GM12864 (cell line): ENCODE data around the gene HAND2.

Experiments used
- DNase-seq: peaks from one replicate; pipeline ENCODE4 v3.0.0-alpha.2; 2011; ENCODE audit warnings: low read depth
- H3K4me3 ChIP-seq: 2 replicates; pipeline ENCODE4 v1.5.1; 2011; ENCODE audit warnings: mild to moderate bottlenecking, low read depth, low read length, control low read depth
- TF ChIP-seq, protein P1 (sequence below): IDR thresholded peaks from 2 replicates; pipeline ENCODE4 v1.5.1; 2011; ENCODE audit warnings: low read depth, mild to moderate bottlenecking, moderate library complexity, low read length, control low read depth, inconsistent platforms; ENCODE audit errors: missing control alignments

The HAND2 gene

DNA sequence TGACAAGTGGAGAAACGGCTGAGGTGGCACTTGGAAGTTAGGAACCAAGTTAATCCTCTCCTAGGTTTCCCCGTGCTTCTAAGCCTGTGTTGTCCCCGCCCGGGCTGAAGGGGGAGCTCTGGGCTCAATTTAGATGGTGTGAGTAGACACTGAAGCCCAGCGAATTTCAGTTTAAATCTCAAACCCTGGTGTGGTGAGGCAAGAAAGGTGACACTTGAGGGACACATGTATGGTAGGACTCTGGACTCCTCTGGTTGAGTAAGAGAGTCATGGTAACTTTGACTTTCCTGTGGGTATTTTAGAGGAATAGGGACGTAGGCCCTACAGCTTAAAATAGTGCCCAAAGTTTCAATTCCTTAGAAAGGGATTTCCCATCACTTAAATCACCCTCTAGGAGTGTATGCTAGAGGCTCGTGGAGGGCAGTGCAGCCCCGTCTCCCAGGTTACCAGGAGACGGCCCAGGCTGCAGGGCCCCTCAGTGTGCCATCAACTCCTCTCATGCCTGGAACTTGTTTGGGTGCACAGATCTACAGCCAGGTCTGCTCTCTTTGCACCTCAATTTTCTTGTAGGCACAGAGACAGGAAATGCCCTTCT, 24.0 kb downstream of the HAND2 start:
- DNase-seq = peak; percentile 44
- H3K4me3 ChIP-seq = no peak overlapping the region
- TF ChIP-seq, protein P1, sequence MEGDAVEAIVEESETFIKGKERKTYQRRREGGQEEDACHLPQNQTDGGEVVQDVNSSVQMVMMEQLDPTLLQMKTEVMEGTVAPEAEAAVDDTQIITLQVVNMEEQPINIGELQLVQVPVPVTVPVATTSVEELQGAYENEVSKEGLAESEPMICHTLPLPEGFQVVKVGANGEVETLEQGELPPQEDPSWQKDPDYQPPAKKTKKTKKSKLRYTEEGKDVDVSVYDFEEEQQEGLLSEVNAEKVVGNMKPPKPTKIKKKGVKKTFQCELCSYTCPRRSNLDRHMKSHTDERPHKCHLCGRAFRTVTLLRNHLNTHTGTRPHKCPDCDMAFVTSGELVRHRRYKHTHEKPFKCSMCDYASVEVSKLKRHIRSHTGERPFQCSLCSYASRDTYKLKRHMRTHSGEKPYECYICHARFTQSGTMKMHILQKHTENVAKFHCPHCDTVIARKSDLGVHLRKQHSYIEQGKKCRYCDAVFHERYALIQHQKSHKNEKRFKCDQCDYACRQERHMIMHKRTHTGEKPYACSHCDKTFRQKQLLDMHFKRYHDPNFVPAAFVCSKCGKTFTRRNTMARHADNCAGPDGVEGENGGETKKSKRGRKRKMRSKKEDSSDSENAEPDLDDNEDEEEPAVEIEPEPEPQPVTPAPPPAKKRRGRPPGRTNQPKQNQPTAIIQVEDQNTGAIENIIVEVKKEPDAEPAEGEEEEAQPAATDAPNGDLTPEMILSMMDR = peak; percentile 86

- DNase-seq = no peak
- TF ChIP-seq, protein P1 = no peak
- no peak overlapping the region for H3K4me3 ChIP-seq
These were observed 25.9 kb downstream of the HAND2 start for GRCh38 chr4:173504181-173504503.

DNA sequence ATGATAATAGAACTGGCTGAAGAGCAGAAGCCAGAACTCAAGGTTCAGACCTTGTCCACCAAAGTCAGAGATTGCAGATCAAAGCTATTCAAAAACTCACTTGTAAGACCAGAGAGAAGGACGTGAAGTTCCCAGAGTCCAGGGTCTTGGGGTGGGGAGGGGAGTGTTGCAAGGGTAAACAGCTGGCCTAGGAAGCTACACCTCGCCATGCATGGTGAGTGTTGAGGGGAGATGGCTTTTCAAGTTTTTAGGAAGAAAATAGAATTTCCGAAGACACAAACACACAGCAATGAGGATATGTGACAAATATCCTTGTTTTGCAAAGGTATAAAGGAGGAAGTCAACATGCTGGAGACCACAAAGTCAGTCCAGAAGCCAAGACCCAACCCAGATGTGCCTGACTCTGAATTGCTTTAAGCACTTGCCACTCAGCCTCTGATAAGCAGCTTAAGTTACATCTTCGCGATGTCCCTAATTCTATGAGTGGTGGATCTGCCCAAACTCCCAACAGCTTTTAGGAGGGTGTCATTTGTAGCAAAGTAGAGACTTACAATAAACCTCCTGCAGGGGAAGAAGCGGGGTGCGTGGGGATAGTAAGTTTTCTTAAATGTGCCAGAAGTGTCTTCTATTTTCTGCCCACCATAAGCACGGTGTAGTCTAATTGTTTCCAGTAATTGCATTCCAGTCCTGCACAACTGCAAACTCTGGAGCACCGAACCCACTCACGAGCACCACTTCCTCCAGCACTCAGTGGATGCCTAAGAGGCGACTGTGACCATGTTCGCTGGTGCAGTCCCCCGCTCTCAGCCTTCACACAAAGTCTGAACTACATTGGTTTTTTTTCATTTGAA, 26.5 kb downstream of the HAND2 start:
- H3K4me3 ChIP-seq = no peak overlapping the region
- no peak for DNase-seq
- TF ChIP-seq, protein P1 = no peak

GRCh38 chr4:173502282-173502681, 27.7 kb downstream of the HAND2 start:
- no peak for DNase-seq
- TF ChIP-seq, protein P1 = no peak
- no peak overlapping the region for H3K4me3 ChIP-seq

GRCh38 chr4:173501592-173502150, 28.4 kb downstream of the HAND2 start:
- DNase-seq = no peak
- no peak overlapping the region for H3K4me3 ChIP-seq
- TF ChIP-seq, protein P1 = no peak

GRCh38 chr4:173500841-173501591, 29.0 kb downstream of the HAND2 start:
- H3K4me3 ChIP-seq = peak overlapping the region; percentile 38
- DNase-seq = peak; percentile 24
- TF ChIP-seq, protein P1 = no peak
